H1 (cell line): Measurements from ENCODE around the gene CDRT4. TPM values are rescaled to one million over a fixed set of nuclear protein-coding genes. Genes with fewer than 3 reads are reported as not detected.

Experiments used
- CTCF ChIA-PET: fragments of 300-600 bp; sonication (Branson Sonifier 250); formaldehyde crosslinking; loops from one replicate; lab custom pipeline; 2021; ENCODE audit not compliant: partially characterized antibody; lab: Charles Lee
- POLR2A ChIA-PET: fragments of 300-600 bp; sonication (Branson Sonifier 250); formaldehyde crosslinking; loops from one replicate; lab custom pipeline; 2021; ENCODE audit warnings: inconsistent platforms; ENCODE audit not compliant: partially characterized antibody; lab: Charles Lee
- DNase-seq, 2 experiments: peaks; one replicate each; pipeline versions ENCODE4 v3.0.0 to v3.0.0-alpha.2; 2010 to 2022; ENCODE audit warnings: low spot score in 2 of 2, low read depth in 1 of 2, mixed read lengths in 1 of 2
- FAIRE-seq: peaks from 2 replicates; lab custom pipeline; 2011; peaks lifted over from hg19 to GRCh38; lab: Jason Lieb, UNC
- H2AFZ ChIP-seq: 2 replicates; pipeline ENCODE4 v1.8.1; 2012; ENCODE audit warnings: low read length, inconsistent platforms
- H2AK5ac ChIP-seq: 2 replicates; pipeline ENCODE4 v1.6.1; 2013; ENCODE audit warnings: low read depth, low read length
- H2BK120ac ChIP-seq: replicated peaks from 2 replicates; pipeline ENCODE3; 2013; ENCODE audit warnings: low read depth, low read length, inconsistent platforms
- H2BK12ac ChIP-seq: 2 replicates; pipeline ENCODE4 v1.6.1; 2013; ENCODE audit warnings: low read depth, low read length
- H2BK15ac ChIP-seq: 2 replicates; pipeline ENCODE4 v1.6.1; 2013; ENCODE audit warnings: low read length
- H2BK20ac ChIP-seq: 2 replicates; pipeline ENCODE4 v1.6.1; 2013; ENCODE audit warnings: low read length
- H2BK5ac ChIP-seq: 2 replicates; pipeline ENCODE4 v1.6.1; 2013; ENCODE audit warnings: low read depth, low read length
- H3K14ac ChIP-seq: 2 replicates; pipeline ENCODE4 v1.6.1; 2013; ENCODE audit warnings: inconsistent platforms; ENCODE audit not compliant: insufficient read length
- H3K18ac ChIP-seq: 2 replicates; pipeline ENCODE4 v1.6.1; 2013; ENCODE audit warnings: low read length; ENCODE audit errors: extremely low read depth
- H3K23ac ChIP-seq: 2 replicates; pipeline ENCODE4 v1.6.1; 2013; ENCODE audit warnings: inconsistent platforms; ENCODE audit not compliant: insufficient read length
- H3K23me2 ChIP-seq: 2 replicates; pipeline ENCODE4 v1.6.1; 2013; ENCODE audit warnings: low read depth, low read length
- H3K27ac ChIP-seq: 2 replicates; pipeline ENCODE4 v1.6.1; 2011; ENCODE audit warnings: low read depth, low read length, inconsistent platforms
- H3K27me3 ChIP-seq, 4 experiments: replicated peaks in 1 of 4; 1 replicate in 1 of 4; 2 replicates in 3 of 4; pipeline versions ENCODE4 v1.6.1 to v1.8.1; 2011 to 2013; ENCODE audit warnings: low read length in 3 of 4, mild to moderate bottlenecking in 3 of 4, inconsistent platforms in 2 of 4, mixed read lengths in 2 of 4, moderate library complexity in 1 of 4; ENCODE audit not compliant: control insufficient read depth in 3 of 4, insufficient read depth in 3 of 4; ENCODE audit errors: extremely low read depth in 1 of 4
- H3K36me3 ChIP-seq, 4 experiments: 2 replicates each; pipeline versions ENCODE4 v1.6.1 to v1.8.1; 2011 to 2013; ENCODE audit warnings: mild to moderate bottlenecking in 4 of 4, low read length in 3 of 4, moderate library complexity in 2 of 4, control low read depth in 1 of 4, inconsistent platforms in 1 of 4; ENCODE audit not compliant: insufficient read depth in 4 of 4, control insufficient read depth in 2 of 4
- H3K4ac ChIP-seq: replicated peaks from 2 replicates; pipeline ENCODE3; 2013; ENCODE audit warnings: low read length, low read depth, mixed read lengths, inconsistent platforms; ENCODE audit not compliant: insufficient read length
- H3K4me1 ChIP-seq, 4 experiments: replicated peaks in 1 of 4; 1 replicate in 1 of 4; 2 replicates in 3 of 4; pipeline versions ENCODE4 v1.6.1 to v1.8.1; 2011 to 2013; ENCODE audit warnings: low read length in 3 of 4, inconsistent platforms in 2 of 4, mixed read lengths in 1 of 4; ENCODE audit not compliant: insufficient read depth in 4 of 4, control insufficient read depth in 3 of 4
- H3K4me2 ChIP-seq, 2 experiments: 2 replicates each; pipeline versions ENCODE4 v1.6.1 to v1.8.1; 2011 to 2013; ENCODE audit warnings: low read depth in 2 of 2, low read length in 2 of 2, control low read depth in 1 of 2, inconsistent platforms in 1 of 2, mild to moderate bottlenecking in 1 of 2; ENCODE audit not compliant: insufficient read depth in 1 of 2
- H3K4me3 ChIP-seq, 4 experiments: fragments of 200-600, 300-600 bp in 1 of 4; sonication (generic), shearing (Covaris generic), sonication (Bioruptor Twin) in 1 of 4; 2 replicates each; pipeline versions ENCODE4 v1.5.1 to v1.8.1; 2011 to 2016; ENCODE audit warnings: low read length in 4 of 4, low read depth in 3 of 4, control low read depth in 2 of 4, inconsistent platforms in 2 of 4, mild to moderate bottlenecking in 2 of 4, mixed read lengths in 1 of 4, moderate library complexity in 1 of 4; ENCODE audit not compliant: insufficient read depth in 2 of 4; ENCODE audit errors: extremely low read depth in 1 of 4
- H3K56ac ChIP-seq: replicated peaks from 2 replicates; pipeline ENCODE3; 2013; ENCODE audit warnings: low read depth, mild to moderate bottlenecking, mixed read lengths, low read length, inconsistent platforms; ENCODE audit not compliant: insufficient read length
- H3K79me1 ChIP-seq: 2 replicates; pipeline ENCODE4 v1.6.1; 2013; ENCODE audit warnings: low read depth, low read length, control low read depth
- H3K79me2 ChIP-seq, 2 experiments: 2 replicates each; pipeline versions ENCODE4 v1.6.1 to v1.8.1; 2012 to 2013; ENCODE audit warnings: low read length in 2 of 2, mild to moderate bottlenecking in 2 of 2, inconsistent platforms in 1 of 2; ENCODE audit not compliant: insufficient read depth in 2 of 2, control insufficient read depth in 1 of 2
- H3K9ac ChIP-seq, 4 experiments: replicated peaks in 1 of 4; 1 replicate in 1 of 4; 2 replicates in 3 of 4; pipeline versions ENCODE4 v1.6.1 to v1.8.1; 2011 to 2013; ENCODE audit warnings: low read depth in 3 of 4, low read length in 3 of 4, control low read depth in 2 of 4, mild to moderate bottlenecking in 2 of 4, moderate library complexity in 2 of 4, inconsistent platforms in 1 of 4; ENCODE audit errors: extremely low read depth in 1 of 4
- H3K9me3 ChIP-seq, 2 experiments: 2 replicates each; pipeline versions ENCODE4 v1.6.1 to v1.8.1; 2012 to 2013; ENCODE audit warnings: mild to moderate bottlenecking in 2 of 2, moderate library complexity in 2 of 2, control low read depth in 1 of 2, inconsistent platforms in 1 of 2, low read depth in 1 of 2, low read length in 1 of 2, mixed read lengths in 1 of 2; ENCODE audit not compliant: insufficient read depth in 2 of 2
- H4K20me1 ChIP-seq, 2 experiments: replicated peaks in 1 of 2; 2 replicates each; pipeline versions ENCODE3 to v1.8.1; 2011 to 2013; ENCODE audit warnings: inconsistent platforms in 2 of 2, low read length in 2 of 2, mild to moderate bottlenecking in 1 of 2; ENCODE audit not compliant: insufficient read depth in 2 of 2, control insufficient read depth in 1 of 2
- H4K5ac ChIP-seq: 2 replicates; pipeline ENCODE4 v1.6.1; 2013; ENCODE audit warnings: low read length, low read depth, mixed read lengths, inconsistent platforms; ENCODE audit not compliant: insufficient read length
- H4K8ac ChIP-seq: 2 replicates; pipeline ENCODE4 v1.8.0; 2013; ENCODE audit warnings: mild to moderate bottlenecking, moderate library complexity, low read length, inconsistent platforms; ENCODE audit not compliant: insufficient read depth; ENCODE audit errors: extremely low read depth
- H4K91ac ChIP-seq: replicated peaks from 2 replicates; pipeline ENCODE3; 2013; ENCODE audit warnings: low read length, mixed read lengths, inconsistent platforms; ENCODE audit not compliant: insufficient read length
- CBX5 ChIP-seq: fragments of 300-800, 300-1000 bp; sonication (generic); IDR thresholded peaks from 2 replicates; pipeline ENCODE4 v1.7.1; 2016; ENCODE audit warnings: antibody characterized with exemption, low read length, low read depth
- WGBS, 2 experiments: shearing (Covaris generic) in 1 of 2; methylation state at CpG; one replicate each; pipeline versions ENCODE4 v1.1.6 to v1.1.7; 2013 to 2015; ENCODE audit warnings: low lambda C conversion rate in 2 of 2, mixed read lengths in 2 of 2, inconsistent platforms in 1 of 2, low coverage in 1 of 2, missing lambda C conversion rate in 1 of 2; ENCODE audit not compliant: insufficient replicate concordance in 2 of 2, insufficient coverage in 1 of 2, insufficient read length in 1 of 2; ENCODE audit errors: extremely low coverage in 1 of 2, missing lambda C conversion rate in 1 of 2; 5-methylcytosine and 5-hydroxymethylcytosine counted together
- polyA plus RNA-seq, 7 experiments: library from polyadenylated mRNA; depleted of rRNA in 3 of 7; stranded (reverse) in 5 of 7; unstranded in 2 of 7; fragments of >200 nt in 5 of 7; fragments of 200-250 nt in 2 of 7; gene quantifications; 1 replicate in 5 of 7; 2 replicates in 1 of 7; 4 replicates in 1 of 7; pipeline versions ENCODE4 v1.2.1 to v1.2.3, GENCODE V29; 2011 to 2013; ENCODE audit warnings: missing spikeins in 2 of 7, mixed read lengths in 2 of 7
- total RNA-seq: library from RNA; stranded (reverse); fragmentation: NEBNext Ultra II Directional; extraction: Animal tissue kit (Norgen Biotek cat#: 25700); gene quantifications from 2 replicates; pipeline ENCODE4 v1.2.1, GENCODE V29; 2021

The CDRT4 gene
- total and polyA plus RNA-seq, 2 of the 8 experiments (the other 6 are each of a cell fraction or from before 2014, with no cell fraction given): 2.6 to 5.6 TPM

DNA sequence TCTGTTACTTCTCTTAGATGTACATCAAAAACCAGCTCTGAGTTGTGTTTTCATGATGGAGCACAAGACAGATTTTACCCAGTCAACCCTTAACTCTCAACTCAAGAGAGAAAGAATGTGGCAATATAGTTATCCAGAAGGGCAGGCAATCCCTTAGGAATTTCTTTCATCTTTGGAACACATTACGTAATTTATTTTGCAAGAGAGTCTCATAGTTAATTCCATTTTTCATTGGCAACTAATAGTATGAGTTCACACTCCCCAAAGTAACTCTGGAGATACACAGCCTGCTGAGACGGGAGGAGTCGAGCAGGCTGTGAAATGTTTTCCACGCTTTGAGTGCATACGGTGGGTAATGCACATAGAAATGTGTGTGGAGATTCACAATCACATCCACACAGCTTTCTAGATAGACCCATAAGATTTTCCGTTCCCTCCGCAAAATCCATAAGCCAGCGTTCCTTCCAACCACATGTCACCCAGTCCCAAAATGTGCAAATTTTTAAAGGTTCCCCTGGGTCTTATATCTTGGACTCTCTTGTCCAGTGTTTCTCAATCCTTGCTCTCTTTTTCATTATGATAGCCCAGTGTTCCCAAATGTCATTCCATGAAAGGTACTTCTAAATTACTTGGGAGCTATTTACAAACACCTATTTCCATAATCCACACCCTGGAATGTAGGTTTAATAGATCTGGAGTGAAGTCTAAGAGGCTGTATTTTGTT is 8.4 kb upstream of the CDRT4 start:
- Histone ChIP-seq H3K23ac (no peak overlapping the region), H4K91ac (no peak overlapping the region), H3K36me3 (no peaks in the 10 kb centered on the region; a peak in 1 of 8 replicates), H2BK12ac (no peak overlapping the region), H3K27ac (no peak overlapping the region), H4K5ac (no peak overlapping the region), H3K14ac (no peak overlapping the region), H3K9me3 (no peaks in the 10 kb centered on the region), H4K8ac (no peak overlapping the region), H2AK5ac (no peak overlapping the region), H3K4me2 (no peak overlapping the region), H3K79me1 (no peaks in the 10 kb centered on the region), H3K4me1 (peaks cover 0 to 5% (median 3%) of the 10 kb centered on the region in 4 experiments; a peak in 4 of 7 replicates), H4K20me1 (peaks cover 0 to 4% of the 10 kb centered on the region in 2 experiments), H3K79me2 (no peaks in the 10 kb centered on the region), H3K4me3 (no peak overlapping the region), H2BK20ac (no peak overlapping the region), H2AFZ (no peak overlapping the region), H2BK15ac (no peak overlapping the region), H3K18ac (no peak overlapping the region), H3K23me2 (no peaks in the 10 kb centered on the region), H3K4ac (no peak overlapping the region), H2BK120ac (no peak overlapping the region), H3K27me3 (no peaks in the 10 kb centered on the region), H3K56ac (no peak overlapping the region), H3K9ac (no peak overlapping the region), H2BK5ac (no peak overlapping the region)
- ChIA-PET POLR2A (no interaction called here), CTCF (interaction anchor here (0.6 to 1.8 kb wide), 7 partner anchors 15 to 1725 kb away, joined by 3 to 8 read pairs (median 4); no protein-coding TSS in a partner anchor)
- DNase-seq: no peak
- 92% methylated on average over 8 of the region's 8 CpGs; no CpG with 5 or more reads in 1 of the 2 experiments for WGBS, 2 experiments
- FAIRE-seq: no peak
- no peak for TF ChIP-seq CBX5
